HEK293 (cell line): ENCODE results near the gene AQP5.

Experiments used
- ATF2 ChIP-seq: fragments of 450-650 bp; formaldehyde crosslinking; IDR thresholded peaks from 2 replicates; pipeline ENCODE4 v1.5.1; 2016; ENCODE audit warnings: missing biosample characterization, missing genetic modification characterization, low read depth
- HIC1 ChIP-seq: fragments of 450-650 bp; formaldehyde crosslinking; IDR thresholded peaks from 2 replicates; pipeline ENCODE4 v1.5.1; 2016; ENCODE audit warnings: missing biosample characterization, missing genetic modification characterization
- HOXC10 ChIP-seq: sonication (generic); formaldehyde crosslinking; IDR thresholded peaks from 2 replicates; pipeline ENCODE4 v1.8.1; 2023; ENCODE audit warnings: mild to moderate bottlenecking, missing genetic modification reagents
- HOXD13 ChIP-seq: sonication (generic); formaldehyde crosslinking; IDR thresholded peaks from 2 replicates; pipeline ENCODE4 v1.8.0; 2022; ENCODE audit warnings: missing genetic modification reagents, borderline replicate concordance
- OVOL3 ChIP-seq: fragments of 450-650 bp; formaldehyde crosslinking; IDR thresholded peaks from 2 replicates; pipeline ENCODE4 v1.5.1; 2016; ENCODE audit warnings: missing biosample characterization, missing genetic modification characterization
- PBX3 ChIP-seq: sonication (generic); formaldehyde crosslinking; IDR thresholded peaks from 2 replicates; pipeline ENCODE4 v1.8.1; 2022; ENCODE audit warnings: mild to moderate bottlenecking, moderate library complexity, missing genetic modification reagents
- PRDM6 ChIP-seq: fragments of 450-650 bp; formaldehyde crosslinking; IDR thresholded peaks from 2 replicates; pipeline ENCODE4 v1.5.1; 2017; ENCODE audit warnings: missing biosample characterization, missing genetic modification characterization
- SP3 ChIP-seq: fragments of 450-650 bp; formaldehyde crosslinking; IDR thresholded peaks from 2 replicates; pipeline ENCODE4 v1.5.1; 2016; ENCODE audit warnings: missing biosample characterization, missing genetic modification characterization
- ZBTB1 ChIP-seq: fragments of 450-650 bp; formaldehyde crosslinking; IDR thresholded peaks from 2 replicates; pipeline ENCODE4 v1.5.1; 2016; ENCODE audit warnings: missing biosample characterization, missing genetic modification characterization
- ZBTB7A ChIP-seq: fragments of 450-650 bp; formaldehyde crosslinking; IDR thresholded peaks from 2 replicates; pipeline ENCODE4 v1.5.1; 2016; ENCODE audit warnings: low read depth, missing biosample characterization, missing genetic modification characterization
- ZNF133 ChIP-seq: fragments of 450-650 bp; formaldehyde crosslinking; IDR thresholded peaks from 2 replicates; pipeline ENCODE4 v1.5.1; 2016; ENCODE audit warnings: missing biosample characterization, missing genetic modification characterization
- ZNF148 ChIP-seq: fragments of 450-650 bp; formaldehyde crosslinking; IDR thresholded peaks from 2 replicates; pipeline ENCODE4 v1.5.0; 2017; ENCODE audit warnings: missing biosample characterization, missing genetic modification characterization, borderline replicate concordance
- ZNF155 ChIP-seq: fragments of 450-650 bp; formaldehyde crosslinking; IDR thresholded peaks from 2 replicates; pipeline ENCODE4 v1.5.1; 2016; ENCODE audit warnings: missing biosample characterization, missing genetic modification characterization
- ZNF184 ChIP-seq: fragments of 450-650 bp; IDR thresholded peaks from 2 replicates; pipeline ENCODE4 v1.5.1; 2018; ENCODE audit warnings: missing biosample characterization, mild to moderate bottlenecking, missing genetic modification characterization
- ZNF239 ChIP-seq: fragments of 450-650 bp; formaldehyde crosslinking; IDR thresholded peaks from 2 replicates; pipeline ENCODE4 v1.5.1; 2016; ENCODE audit warnings: missing biosample characterization, missing genetic modification characterization
- ZNF302 ChIP-seq: fragments of 450-650 bp; formaldehyde crosslinking; IDR thresholded peaks from 2 replicates; pipeline ENCODE4 v1.5.1; 2016; ENCODE audit warnings: missing biosample characterization, missing genetic modification characterization, low read depth
- ZNF324 ChIP-seq: fragments of 450-650 bp; formaldehyde crosslinking; IDR thresholded peaks from 2 replicates; pipeline ENCODE4 v1.5.1; 2016; ENCODE audit warnings: missing biosample characterization, missing genetic modification characterization
- ZNF335 ChIP-seq: fragments of 450-650 bp; formaldehyde crosslinking; conservative IDR thresholded peaks from 2 replicates; pipeline ENCODE4 v1.5.1; 2016; ENCODE audit warnings: missing biosample characterization, missing genetic modification characterization
- ZNF354C ChIP-seq: fragments of 450-650 bp; formaldehyde crosslinking; IDR thresholded peaks from 2 replicates; pipeline ENCODE4 v1.5.1; 2016; ENCODE audit warnings: missing biosample characterization, missing genetic modification characterization, low read depth, borderline replicate concordance
- ZNF416 ChIP-seq: fragments of 450-650 bp; formaldehyde crosslinking; IDR thresholded peaks from 2 replicates; pipeline ENCODE4 v1.5.1; 2016; ENCODE audit warnings: missing biosample characterization, missing genetic modification characterization
- ZNF433 ChIP-seq: fragments of 450-650 bp; formaldehyde crosslinking; IDR thresholded peaks from 2 replicates; pipeline ENCODE4 v1.5.1; 2016; ENCODE audit warnings: missing biosample characterization, missing genetic modification characterization, low read depth
- ZNF510 ChIP-seq: fragments of 450-650 bp; formaldehyde crosslinking; IDR thresholded peaks from 2 replicates; pipeline ENCODE4 v1.5.1; 2018; ENCODE audit warnings: mild to moderate bottlenecking, missing genetic modification characterization, missing biosample characterization; ENCODE audit not compliant: insufficient replicate concordance
- ZNF544 ChIP-seq: fragments of 450-650 bp; formaldehyde crosslinking; IDR thresholded peaks from 2 replicates; pipeline ENCODE4 v1.5.0; 2017; ENCODE audit warnings: missing biosample characterization, missing genetic modification characterization
- ZNF555 ChIP-seq: fragments of 450-650 bp; formaldehyde crosslinking; conservative IDR thresholded peaks from 2 replicates; pipeline ENCODE4 v1.5.1; 2017; ENCODE audit warnings: missing biosample characterization, mild to moderate bottlenecking, missing genetic modification characterization, inconsistent platforms
- ZNF558 ChIP-seq: fragments of 450-650 bp; formaldehyde crosslinking; IDR thresholded peaks from 2 replicates; pipeline ENCODE4 v1.5.1; 2016; ENCODE audit warnings: missing biosample characterization, missing genetic modification characterization
- ZNF621 ChIP-seq: fragments of 450-650 bp; formaldehyde crosslinking; IDR thresholded peaks from 2 replicates; pipeline ENCODE4 v1.5.1; 2017; ENCODE audit warnings: missing biosample characterization, missing genetic modification characterization
- ZNF701 ChIP-seq: fragments of 450-650 bp; formaldehyde crosslinking; IDR thresholded peaks from 2 replicates; pipeline ENCODE4 v1.5.1; 2016; ENCODE audit warnings: missing biosample characterization, missing genetic modification characterization
- ZNF76 ChIP-seq: fragments of 450-650 bp; formaldehyde crosslinking; IDR thresholded peaks from 2 replicates; pipeline ENCODE4; 2016; ENCODE audit warnings: low read depth, missing biosample characterization, missing genetic modification characterization, borderline replicate concordance
- ZNF830 ChIP-seq: fragments of 450-650 bp; IDR thresholded peaks from 2 replicates; pipeline ENCODE4 v1.5.0; 2018; ENCODE audit warnings: missing biosample characterization, missing genetic modification characterization, low read depth, mild to moderate bottlenecking, moderate library complexity
- ZSCAN30 ChIP-seq: fragments of 450-650 bp; IDR thresholded peaks from 2 replicates; pipeline ENCODE4 v1.5.1; 2018; ENCODE audit warnings: missing biosample characterization, mild to moderate bottlenecking, missing genetic modification characterization, moderate library complexity

Gene AQP5

GRCh38 chr12:49967042-49967776, 5.5 kb downstream of the AQP5 start (continued):
- TF ChIP-seq PRDM6 (tag by site-specific recombination): no peak
- TF ChIP-seq ZNF133 (tag by site-specific recombination): no peak
- TF ChIP-seq ZNF335: peak; percentile 79
- TF ChIP-seq ZNF148 (tag by site-specific recombination): no peak
- no peak for TF ChIP-seq OVOL3
- TF ChIP-seq ZBTB7A: no peak
- TF ChIP-seq ZNF184: no peak
- TF ChIP-seq ZNF433 (tag by site-specific recombination): no peak
- TF ChIP-seq PBX3: 0 out of 2 replicates have a peak, but pooled peaks have one; percentile 61
- TF ChIP-seq ZNF558 (tag by site-specific recombination): peak; percentile 65; the same call in 1 of the 2 replicates
- no peak for TF ChIP-seq HOXC10 (CRISPR knock-in tag)
- peak; percentile 64; the same call in 1 of the 2 replicates for TF ChIP-seq ZNF324 (tag by site-specific recombination)
- no peak for TF ChIP-seq ZNF354C (tag by site-specific recombination)
- 0 out of 2 replicates have a peak, but pooled peaks have one; percentile 34 for TF ChIP-seq ZNF76 (tag by site-specific recombination)
- no peak for TF ChIP-seq ZNF416 (tag by site-specific recombination)
- TF ChIP-seq ZNF239 (tag by site-specific recombination): no peak
- TF ChIP-seq SP3 (tag by site-specific recombination): peak; percentile 73
- no peak for TF ChIP-seq ZSCAN30 (tag by site-specific recombination)
- no peak for TF ChIP-seq ZNF544 (tag by site-specific recombination)
- TF ChIP-seq ZNF555: no peak
- no peak for TF ChIP-seq ZNF510 (tag by site-specific recombination)
- no peak; the same call in 1 of the 2 replicates for TF ChIP-seq ZBTB1 (tag by site-specific recombination)
- TF ChIP-seq HOXD13 (CRISPR knock-in tag): no peak
- TF ChIP-seq ZNF701 (tag by site-specific recombination): no peak
- no peak for TF ChIP-seq ATF2 (tag by site-specific recombination)
- peak; percentile 79 for TF ChIP-seq HIC1 (tag by site-specific recombination)
- no peak for TF ChIP-seq ZNF155 (tag by site-specific recombination)
- no peak for TF ChIP-seq ZNF621 (tag by site-specific recombination)
- TF ChIP-seq ZNF302 (tag by site-specific recombination): no peak
- TF ChIP-seq ZNF830 (tag by site-specific recombination): no peak
